OCI-LY3 (cell line): ENCODE data around the gene DYNLT1.

Experiments used
- H2AFZ ChIP-seq: fragments of 200-600, 300-600 bp; shearing (Covaris generic); 2 replicates; pipeline ENCODE4 v1.6.0; 2014; ENCODE audit warnings: antibody characterized with exemption, low read depth, low read length
- H3K27ac ChIP-seq: fragments of 200-600, 300-600 bp; sonication (generic); 2 replicates; pipeline ENCODE4 v1.5.1; 2014; ENCODE audit warnings: mild to moderate bottlenecking, low read length, moderate library complexity, mixed read lengths
- H3K27me3 ChIP-seq: fragments of 200-600, 300-600 bp; sonication (generic); 2 replicates; pipeline ENCODE4 v1.6.1; 2014; ENCODE audit warnings: low read depth, low read length, mixed read lengths
- H3K36me3 ChIP-seq: fragments of 200-600, 300-600 bp; sonication (generic); replicated peaks from 2 replicates; pipeline ENCODE3; 2014; ENCODE audit warnings: low read depth, low read length, mixed read lengths
- H3K4me1 ChIP-seq: fragments of 300-600, 200-600 bp; sonication (generic); 2 replicates; pipeline ENCODE4 v1.6.1; 2014; ENCODE audit warnings: low read length, mixed read lengths
- H3K4me2 ChIP-seq: fragments of 200-600, 300-600 bp; sonication (generic); 2 replicates; pipeline ENCODE4 v1.6.1; 2014; ENCODE audit warnings: low read length, mixed read lengths
- H3K4me3 ChIP-seq: fragments of 300-600, 200-600 bp; sonication (generic); 2 replicates; pipeline ENCODE4 v1.5.1; 2014; ENCODE audit warnings: antibody characterized with exemption, mild to moderate bottlenecking, low read length, moderate library complexity
- H3K79me2 ChIP-seq: fragments of 300-600, 200-600 bp; shearing (Covaris generic); 2 replicates; pipeline ENCODE4 v1.6.1; 2014; ENCODE audit warnings: mild to moderate bottlenecking, low read length, mixed read lengths
- H3K9ac ChIP-seq: fragments of 300-600, 200-600 bp; shearing (Covaris generic); 2 replicates; pipeline ENCODE4 v1.6.0; 2014; ENCODE audit warnings: mild to moderate bottlenecking, low read length, moderate library complexity
- H3K9me3 ChIP-seq: fragments of 200-600, 300-600 bp; shearing (Covaris generic); 2 replicates; pipeline ENCODE4 v1.6.1; 2014; ENCODE audit warnings: low read length, mixed read lengths; ENCODE audit not compliant: insufficient read depth
- H4K20me1 ChIP-seq: fragments of 200-600, 300-600 bp; sonication (generic); 2 replicates; pipeline ENCODE4 v1.6.1; 2016; ENCODE audit warnings: low read length, mixed read lengths; ENCODE audit not compliant: insufficient read depth
- EZH2phosphoT487 ChIP-seq: fragments of 200-600 bp; shearing (Covaris generic); IDR thresholded peaks from 2 replicates; pipeline ENCODE4 v1.6.1; 2018; ENCODE audit warnings: antibody characterized with exemption, mixed run types, low read depth
- TF ChIP-seq, protein P1 (sequence below): fragments of 200-600, 300-600 bp; sonication (generic); IDR thresholded peaks from 2 replicates; pipeline ENCODE4 v1.5.1; 2014; ENCODE audit warnings: antibody characterized with exemption, low read length, low read depth

DYNLT1 gene

DNA sequence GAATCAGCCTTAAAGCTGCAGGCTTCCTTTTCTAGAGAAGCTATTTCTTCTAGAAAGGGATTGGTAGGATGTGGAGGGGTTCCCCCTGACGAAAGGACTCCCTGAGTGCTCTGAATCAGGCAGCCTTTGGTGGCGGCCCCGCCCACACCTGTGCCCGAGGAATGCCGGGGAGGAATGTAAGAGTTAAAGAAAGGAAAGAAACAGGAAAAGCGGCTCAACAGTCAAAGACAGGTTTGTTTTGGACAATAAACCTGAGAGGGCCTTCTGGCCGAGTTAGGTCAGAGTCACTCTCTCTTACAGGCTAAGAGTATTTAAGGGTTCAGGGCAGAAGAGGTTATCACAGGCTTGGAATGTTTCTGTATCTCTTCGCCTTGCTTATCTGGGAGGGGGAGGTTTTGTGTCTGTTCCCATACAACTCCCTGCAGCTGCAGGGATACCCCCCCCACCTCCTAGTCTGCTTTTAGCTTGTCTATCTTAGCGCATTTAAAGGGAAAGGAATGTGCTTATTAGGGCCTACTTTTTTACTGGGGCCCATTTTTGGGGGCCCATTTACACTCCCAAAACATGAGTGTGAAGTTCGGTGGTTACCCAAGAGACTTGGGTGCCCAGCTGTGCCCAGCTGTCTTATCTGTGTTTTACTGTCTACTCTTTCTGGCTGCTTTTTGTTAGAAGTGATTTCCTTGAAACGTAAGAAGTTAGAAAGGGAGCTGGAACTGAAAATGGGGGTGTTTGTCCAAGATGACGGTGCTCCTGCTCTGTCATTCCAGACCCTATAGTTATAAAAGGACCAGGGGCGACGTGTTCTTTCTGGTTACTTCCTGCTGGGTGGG lies 32.8 kb downstream of the DYNLT1 start:
- H3K36me3 ChIP-seq = peaks cover 3% of the 10 kb centered on the region
- H3K9ac ChIP-seq = no peak overlapping the region
- H3K4me1 ChIP-seq = no peaks in the 10 kb centered on the region
- H3K27ac ChIP-seq = no peak overlapping the region
- no peak for TF ChIP-seq EZH2phosphoT487
- TF ChIP-seq, protein P1, sequence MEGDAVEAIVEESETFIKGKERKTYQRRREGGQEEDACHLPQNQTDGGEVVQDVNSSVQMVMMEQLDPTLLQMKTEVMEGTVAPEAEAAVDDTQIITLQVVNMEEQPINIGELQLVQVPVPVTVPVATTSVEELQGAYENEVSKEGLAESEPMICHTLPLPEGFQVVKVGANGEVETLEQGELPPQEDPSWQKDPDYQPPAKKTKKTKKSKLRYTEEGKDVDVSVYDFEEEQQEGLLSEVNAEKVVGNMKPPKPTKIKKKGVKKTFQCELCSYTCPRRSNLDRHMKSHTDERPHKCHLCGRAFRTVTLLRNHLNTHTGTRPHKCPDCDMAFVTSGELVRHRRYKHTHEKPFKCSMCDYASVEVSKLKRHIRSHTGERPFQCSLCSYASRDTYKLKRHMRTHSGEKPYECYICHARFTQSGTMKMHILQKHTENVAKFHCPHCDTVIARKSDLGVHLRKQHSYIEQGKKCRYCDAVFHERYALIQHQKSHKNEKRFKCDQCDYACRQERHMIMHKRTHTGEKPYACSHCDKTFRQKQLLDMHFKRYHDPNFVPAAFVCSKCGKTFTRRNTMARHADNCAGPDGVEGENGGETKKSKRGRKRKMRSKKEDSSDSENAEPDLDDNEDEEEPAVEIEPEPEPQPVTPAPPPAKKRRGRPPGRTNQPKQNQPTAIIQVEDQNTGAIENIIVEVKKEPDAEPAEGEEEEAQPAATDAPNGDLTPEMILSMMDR = no peak
- H3K4me3 ChIP-seq = no peak overlapping the region
- H3K27me3 ChIP-seq = no peaks in the 10 kb centered on the region
- H3K4me2 ChIP-seq = no peak overlapping the region
- no peaks in the 10 kb centered on the region for H4K20me1 ChIP-seq
- no peak overlapping the region for H2AFZ ChIP-seq
- H3K79me2 ChIP-seq = no peaks in the 10 kb centered on the region
- H3K9me3 ChIP-seq = no peaks in the 10 kb centered on the region

DNA sequence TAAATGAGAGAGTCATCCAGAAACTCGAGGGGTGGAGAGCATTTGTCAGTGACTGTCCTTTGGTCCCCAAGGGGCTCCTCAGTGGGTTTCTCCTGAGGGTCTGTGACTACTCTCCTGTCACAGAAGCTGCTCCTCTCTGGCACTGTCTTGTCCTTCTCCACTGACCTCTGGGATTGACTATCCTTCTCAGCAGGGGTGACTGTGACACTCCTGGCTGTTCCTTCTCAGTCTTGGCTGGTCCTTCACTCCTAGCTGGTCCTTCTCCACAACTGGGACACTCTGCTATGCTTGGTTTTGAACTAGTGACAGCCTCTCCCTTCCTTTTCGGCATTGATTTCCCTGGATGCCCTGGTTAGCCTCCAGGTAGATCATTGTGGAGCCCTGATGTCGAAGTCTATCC lies 33.5 kb downstream of the DYNLT1 start:
- Histone ChIP-seq H3K9me3 (no peaks in the 10 kb centered on the region), H3K27ac (no peak overlapping the region), H3K79me2 (no peaks in the 10 kb centered on the region), H3K36me3 (peaks cover 3% of the 10 kb centered on the region), H4K20me1 (no peaks in the 10 kb centered on the region), H3K9ac (no peak overlapping the region), H3K4me3 (no peak overlapping the region), H2AFZ (no peak overlapping the region), H3K4me1 (no peaks in the 10 kb centered on the region), H3K4me2 (no peak overlapping the region), H3K27me3 (no peaks in the 10 kb centered on the region)
- no peak for TF ChIP-seq EZH2phosphoT487
- TF ChIP-seq, protein P1 = no peak

GRCh38 chr6:158610319-158610968 lies 34.1 kb downstream of the DYNLT1 start:
- H3K36me3 ChIP-seq = peaks cover 7% of the 10 kb centered on the region
- H3K4me2 ChIP-seq = no peak overlapping the region
- H3K79me2 ChIP-seq = no peaks in the 10 kb centered on the region
- TF ChIP-seq, protein P1 = no peak
- TF ChIP-seq EZH2phosphoT487 = no peak
- no peaks in the 10 kb centered on the region for H3K27me3 ChIP-seq
- no peaks in the 10 kb centered on the region for H3K4me1 ChIP-seq
- no peaks in the 10 kb centered on the region for H4K20me1 ChIP-seq
- H3K4me3 ChIP-seq = no peak overlapping the region
- H3K27ac ChIP-seq = no peak overlapping the region
- H3K9me3 ChIP-seq = no peaks in the 10 kb centered on the region
- no peak overlapping the region for H2AFZ ChIP-seq
- H3K9ac ChIP-seq = no peak overlapping the region

GRCh38 chr6:158609455-158610155 lies 34.9 kb downstream of the DYNLT1 start:
- no peak overlapping the region for H3K4me2 ChIP-seq
- no peaks in the 10 kb centered on the region for H4K20me1 ChIP-seq
- H3K36me3 ChIP-seq = peaks cover 8% of the 10 kb centered on the region
- no peak overlapping the region for H3K27ac ChIP-seq
- no peak for TF ChIP-seq EZH2phosphoT487
- TF ChIP-seq, protein P1 = no peak
- no peak overlapping the region for H3K9ac ChIP-seq
- no peaks in the 10 kb centered on the region for H3K27me3 ChIP-seq
- H2AFZ ChIP-seq = no peak overlapping the region
- H3K4me3 ChIP-seq = no peak overlapping the region
- no peaks in the 10 kb centered on the region for H3K4me1 ChIP-seq
- no peaks in the 10 kb centered on the region for H3K9me3 ChIP-seq
- H3K79me2 ChIP-seq = no peaks in the 10 kb centered on the region
